ENCODE data around the gene STRIP1. TPM values are rescaled to one million over a fixed set of nuclear protein-coding genes. Genes with fewer than 3 reads are reported as not detected.

Gene STRIP1
- total and polyA plus RNA-seq, 2 of the 8 experiments (the other 6 are each of a cell fraction or from before 2014, with no cell fraction given), result 21.3 to 45.6 TPM

GRCh38 chr1:110040548-110040947, 6.1 kb downstream of the STRIP1 start:
- H3K9ac ChIP-seq (replicated peaks in 1 of 4; ENCODE audit: extremely low read depth in 1 of 4, low read depth in 3 of 4, low read length in 3 of 4), result no peak overlapping the region
- no peaks in the 10 kb centered on the region for H3K27me3 ChIP-seq (replicated peaks in 1 of 4; ENCODE audit: control insufficient read depth in 3 of 4, extremely low read depth in 1 of 4, insufficient read depth in 3 of 4, low read length in 3 of 4)
- no peak overlapping the region for H4K5ac ChIP-seq (ENCODE audit: insufficient read length, low read depth, low read length)
- no peak overlapping the region for H3K4ac ChIP-seq (replicated peaks; ENCODE audit: insufficient read length, low read depth, low read length)
- no peaks in the 10 kb centered on the region for H3K9me3 ChIP-seq (ENCODE audit: insufficient read depth in 2 of 2, low read depth in 1 of 2, low read length in 1 of 2)
- H3K14ac ChIP-seq (ENCODE audit: insufficient read length), result no peak overlapping the region
- no peak overlapping the region for H4K91ac ChIP-seq (replicated peaks; ENCODE audit: insufficient read length, low read length)
- H3K4me3 ChIP-seq (ENCODE audit: extremely low read depth in 1 of 4, insufficient read depth in 2 of 4, low read depth in 3 of 4, low read length in 4 of 4), result no peak overlapping the region
- WGBS, 2 experiments (ENCODE audit: extremely low coverage in 1 of 2, insufficient coverage in 1 of 2, insufficient read length in 1 of 2, insufficient replicate concordance in 2 of 2, low coverage in 1 of 2, low lambda C conversion rate in 2 of 2, missing lambda C conversion rate in 1 of 2), result 91% methylated on average over 4 of the region's 4 CpGs; no CpG with 5 or more reads in 1 of the 2 experiments
- no peak overlapping the region for H2BK5ac ChIP-seq (ENCODE audit: low read depth, low read length)
- ChIA-PET POLR2A (ENCODE audit: partially characterized antibody) (interaction anchor here (0.9 kb wide), 1 partner anchor 11 kb away, joined by 3 read pairs; no protein-coding TSS in a partner anchor), CTCF (ENCODE audit: partially characterized antibody) (interaction anchor here (2.4 to 40.7 kb wide), 3 partner anchors 11 to 44 kb away, joined by 11 to 1450 read pairs (median 150); partner anchors contain the start of gene ALX3)
- peaks cover 3 to 14% of the 10 kb centered on the region in 2 experiments for H4K20me1 ChIP-seq (replicated peaks in 1 of 2; ENCODE audit: control insufficient read depth in 1 of 2, insufficient read depth in 2 of 2, low read length in 2 of 2)
- H3K27ac ChIP-seq (ENCODE audit: low read depth, low read length), result no peak overlapping the region
- DNase-seq (ENCODE audit: low read depth in 1 of 2, low spot score in 2 of 2) (no peak), FAIRE-seq (no peak)
- H4K8ac ChIP-seq (ENCODE audit: extremely low read depth, insufficient read depth, low read length), result no peak overlapping the region
- H2BK120ac ChIP-seq (replicated peaks; ENCODE audit: low read depth, low read length), result no peak overlapping the region
- no peak overlapping the region for H2BK12ac ChIP-seq (ENCODE audit: low read depth, low read length)
- H3K79me2 ChIP-seq (ENCODE audit: control insufficient read depth in 1 of 2, insufficient read depth in 2 of 2, low read length in 2 of 2), result peaks cover 3 to 21% of the 10 kb centered on the region in 2 experiments
- peaks cover 7% of the 10 kb centered on the region; the same call in 1 of the 2 replicates for H3K79me1 ChIP-seq (ENCODE audit: low read depth, low read length)
- no peak overlapping the region for H3K4me2 ChIP-seq (ENCODE audit: insufficient read depth in 1 of 2, low read depth in 2 of 2, low read length in 2 of 2)
- H2AFZ ChIP-seq (ENCODE audit: low read length), result no peak overlapping the region
- H3K4me1 ChIP-seq (replicated peaks in 1 of 4; ENCODE audit: control insufficient read depth in 3 of 4, insufficient read depth in 4 of 4, low read length in 3 of 4), result peaks cover 0 to 3% (median 0%) of the 10 kb centered on the region in 4 experiments; a peak in 2 of 7 replicates
- peaks cover 47 to 83% (median 70%) of the 10 kb centered on the region in 4 experiments for H3K36me3 ChIP-seq (ENCODE audit: control insufficient read depth in 2 of 4, insufficient read depth in 4 of 4, low read length in 3 of 4)
- H3K56ac ChIP-seq (replicated peaks; ENCODE audit: insufficient read length, low read depth, low read length), result no peak overlapping the region
- no peak overlapping the region for H2BK15ac ChIP-seq (ENCODE audit: low read length)
- no peak overlapping the region for H3K23ac ChIP-seq (ENCODE audit: insufficient read length)
- no peak for TF ChIP-seq ASH2L (IDR thresholded peaks at IDR 0.05; ENCODE audit: low read length)
- no peak for TF ChIP-seq RFX5 (IDR thresholded peaks at IDR 0.05; ENCODE audit: borderline replicate concordance, low read depth, low read length)
- no peak for TF ChIP-seq SIX5 (IDR thresholded peaks at IDR 0.05; ENCODE audit: low read depth, low read length)
- TF ChIP-seq SRF (IDR thresholded peaks at IDR 0.05; ENCODE audit: low read depth, low read length), result no peak
- H3K23me2 ChIP-seq (ENCODE audit: low read depth, low read length), result no peaks in the 10 kb centered on the region; the same call in 1 of the 2 replicates
- H2BK20ac ChIP-seq (ENCODE audit: low read length), result no peak overlapping the region
- H2AK5ac ChIP-seq (ENCODE audit: low read depth, low read length), result no peak overlapping the region
- no peak overlapping the region for H3K18ac ChIP-seq (ENCODE audit: extremely low read depth, low read length)
